HAP-1 (cell line): ENCODE measurements around the gene CEACAM8.
"Not testable (repeated sequence)": the region's sequence is repeated elsewhere in the genome, so short reads cannot be mapped to it uniquely, and the experiment has no call there.

ENCODE experiments used
- DNase-seq, 2 experiments: peaks; one replicate each; pipeline ENCODE4 v3.0.0-alpha.2; 2016 to 2020; ENCODE audit warnings: low spot score in 2 of 2
- H3K27me3 ChIP-seq: fragments of 250-450 bp; sonication (Bioruptor Pico); 2 replicates; pipeline ENCODE4 v1.5.1; 2020; ENCODE audit warnings: low read depth, mild to moderate bottlenecking, moderate library complexity
- H3K36me3 ChIP-seq: fragments of 250-450 bp; sonication (Bioruptor Pico); replicated peaks from 2 replicates; pipeline ENCODE4 v1.5.1; 2020; ENCODE audit warnings: mild to moderate bottlenecking
- H3K4me1 ChIP-seq: fragments of 250-450 bp; sonication (Bioruptor Pico); 2 replicates; pipeline ENCODE4 v1.5.1; 2020; ENCODE audit warnings: mild to moderate bottlenecking
- H3K4me3 ChIP-seq: fragments of 250-450 bp; sonication (Bioruptor Pico); 2 replicates; pipeline ENCODE4 v1.5.1; 2020; ENCODE audit warnings: mild to moderate bottlenecking, moderate library complexity
- H3K9me3 ChIP-seq: fragments of 250-450 bp; sonication (Bioruptor Pico); 2 replicates; pipeline ENCODE4 v1.5.1; 2020; ENCODE audit warnings: mild to moderate bottlenecking, moderate library complexity
- in situ Hi-C: fragments of 300-500 bp; cut with MboI; formaldehyde crosslinking; loops from 3 replicates; pipeline ENCODE4 v1.14.3; 2020; ENCODE audit warnings: low sequenced_read_pairs, inconsistent platforms, mixed read lengths

CEACAM8 gene

GRCh38 chr19:42594617-42595489 is at the start of gene CEACAM8:
Gene CEACAM8 (minus strand): TSS chr19:42594924. CDS start chr19:42594828, 96 bp downstream.
- in situ Hi-C loops = no loop called here
- Histone ChIP-seq H3K27me3 (no peaks in the 10 kb centered on the region; the same call in 1 of the 2 replicates), H3K36me3 (no peaks in the 10 kb centered on the region)

GRCh38 chr19:42639324-42640092 is 44.8 kb upstream of the CEACAM8 start:
- DNase-seq = not testable (repeated sequence)

More at GRCh38 chr19:42594617-42595489, at the start of gene CEACAM8:
- DNase-seq = no peak
- H3K4me3 ChIP-seq = no peak within 1 kb of the TSS
- no peaks in the 10 kb centered on the region for H3K4me1 ChIP-seq
- H3K9me3 ChIP-seq = no peaks in the 10 kb centered on the region

GRCh38 chr19:42635233-42635539 is 40.5 kb upstream of the CEACAM8 start:
- H3K36me3 ChIP-seq = no peaks in the 10 kb centered on the region
- in situ Hi-C loops = no loop called here
- DNase-seq = no peak
- H3K27me3 ChIP-seq = peaks cover 7% of the 10 kb centered on the region; the same call in 1 of the 2 replicates
- no peak overlapping the region for H3K4me3 ChIP-seq
- H3K4me1 ChIP-seq = no peaks in the 10 kb centered on the region
- H3K9me3 ChIP-seq = no peaks in the 10 kb centered on the region

More at GRCh38 chr19:42639324-42640092, 44.8 kb upstream of the CEACAM8 start:
- in situ Hi-C loops, H3K4me3 ChIP-seq, H3K9me3 ChIP-seq, H3K36me3 ChIP-seq, H3K4me1 ChIP-seq, H3K27me3 ChIP-seq: not testable (repeated sequence)

DNA sequence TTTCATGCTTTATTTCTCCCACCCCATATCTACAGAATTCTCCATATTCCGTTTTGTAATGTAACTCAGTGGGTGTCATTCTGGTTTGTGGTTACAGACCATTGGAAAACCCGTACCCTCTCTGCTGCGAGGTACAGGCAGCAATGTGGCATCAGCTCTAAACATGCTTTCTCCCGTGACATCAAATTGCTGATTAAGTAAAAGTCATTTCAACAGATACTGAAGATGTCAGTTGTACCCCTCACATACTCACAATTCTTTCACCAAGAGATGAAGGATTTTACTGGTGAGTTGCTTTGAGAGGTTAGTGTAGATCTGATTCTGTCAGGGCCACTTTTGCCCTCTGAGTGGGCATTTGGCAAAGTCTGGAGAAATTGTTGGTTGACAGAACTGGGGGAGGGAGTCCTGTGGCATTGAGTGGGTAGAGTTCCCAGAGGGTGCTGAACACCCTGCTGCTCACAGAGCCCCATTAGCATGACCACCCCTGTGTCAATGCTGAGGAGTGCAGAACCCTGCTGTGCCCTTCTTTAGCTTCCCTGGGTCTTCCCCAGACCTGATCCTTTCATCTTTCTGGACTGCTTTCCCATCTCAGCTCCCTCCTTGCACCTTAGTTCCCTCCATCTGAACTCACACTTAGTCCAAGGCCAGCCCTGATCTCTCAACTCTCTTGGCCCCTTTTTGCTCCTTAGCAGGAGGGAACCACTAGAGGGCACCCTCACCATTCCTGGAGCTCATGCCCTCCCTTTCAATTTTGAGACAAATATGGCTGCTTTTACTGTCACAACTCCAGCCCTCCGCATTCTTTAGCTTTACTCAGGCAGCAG is 39.9 kb upstream of the CEACAM8 start:
- in situ Hi-C loops = no loop called here
- Histone ChIP-seq H3K4me1 (no peaks in the 10 kb centered on the region), H3K4me3 (no peak overlapping the region), H3K9me3 (no peaks in the 10 kb centered on the region), H3K36me3 (no peaks in the 10 kb centered on the region), H3K27me3 (peaks cover 7% of the 10 kb centered on the region; the same call in 1 of the 2 replicates)
- DNase-seq = peak; percentile 17 to 70

DNA sequence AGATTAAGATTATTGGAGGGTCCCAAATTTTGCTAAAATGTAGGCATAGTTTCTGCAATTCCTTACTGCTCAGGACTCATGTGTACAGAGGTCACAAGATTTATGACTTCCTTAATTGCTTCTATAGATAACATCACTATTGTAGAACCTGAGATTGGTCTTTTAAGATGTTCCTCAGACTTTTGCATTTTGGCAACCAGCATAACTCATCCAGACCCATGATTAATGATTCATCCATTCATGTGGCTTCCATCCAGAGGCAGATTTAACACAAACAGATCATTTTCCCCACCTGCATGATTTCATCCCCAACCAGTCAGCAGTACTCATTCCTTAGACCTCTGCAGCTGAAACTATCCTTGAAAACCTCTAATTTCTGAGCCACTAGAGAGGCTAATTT is 34.5 kb upstream of the CEACAM8 start:
- Histone ChIP-seq H3K36me3 (no peaks in the 10 kb centered on the region), H3K4me3 (no peak overlapping the region), H3K4me1 (no peaks in the 10 kb centered on the region), H3K9me3 (no peaks in the 10 kb centered on the region), H3K27me3 (peaks cover 7% of the 10 kb centered on the region; the same call in 1 of the 2 replicates)
- in situ Hi-C loops = no loop called here
- no peak for DNase-seq

- Histone ChIP-seq H3K9me3 (no peaks in the 10 kb centered on the region), H3K27me3 (peaks cover 7% of the 10 kb centered on the region; the same call in 1 of the 2 replicates), H3K4me3 (no peak overlapping the region), H3K4me1 (no peaks in the 10 kb centered on the region), H3K36me3 (no peaks in the 10 kb centered on the region)
- no peak for DNase-seq
- in situ Hi-C loops = no loop called here
Measured at GRCh38 chr19:42628411-42629140, 33.9 kb upstream of the CEACAM8 start.

DNA sequence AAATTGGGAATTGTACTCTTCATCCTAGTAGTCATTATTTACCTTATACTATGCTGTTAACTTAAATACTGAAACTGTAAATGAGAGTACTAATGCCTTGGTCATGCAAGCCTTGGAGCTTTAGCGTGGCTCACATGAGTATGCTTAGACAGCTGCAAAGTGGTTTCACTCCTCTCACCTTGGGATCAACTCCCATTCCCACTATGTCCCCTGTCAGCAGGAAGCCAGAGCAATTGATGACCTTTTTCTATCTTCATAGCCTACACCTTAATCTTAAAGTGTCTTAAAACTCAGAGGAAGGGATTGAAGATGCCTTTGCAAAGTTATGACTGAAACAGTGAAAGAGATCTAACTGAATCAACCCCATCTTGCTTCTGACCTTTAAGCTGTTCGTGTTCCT is 33.2 kb upstream of the CEACAM8 start:
- Histone ChIP-seq H3K4me3 (no peak overlapping the region), H3K4me1 (no peaks in the 10 kb centered on the region), H3K36me3 (no peaks in the 10 kb centered on the region), H3K9me3 (no peaks in the 10 kb centered on the region), H3K27me3 (peaks cover 7% of the 10 kb centered on the region; the same call in 1 of the 2 replicates)
- DNase-seq = no peak
- in situ Hi-C loops = no loop called here

DNA sequence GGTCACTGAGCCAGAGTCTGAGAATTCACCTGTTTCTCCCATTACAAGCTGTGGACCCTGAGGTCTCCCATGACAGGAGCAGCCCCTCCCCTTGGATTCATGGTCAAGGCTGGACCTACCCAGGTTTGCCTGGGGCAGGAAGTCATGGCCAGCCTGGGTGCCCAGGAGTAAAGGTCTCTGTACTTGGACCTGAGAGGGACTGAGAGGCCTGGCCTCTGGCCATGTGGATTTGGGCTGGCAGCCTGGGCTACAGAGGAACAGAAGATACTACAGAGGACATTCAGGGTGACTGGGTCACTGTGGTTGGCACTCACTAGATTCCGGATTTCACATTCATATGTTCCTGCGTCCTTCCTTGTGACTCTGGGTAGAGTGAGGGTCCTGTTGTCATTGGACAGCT is 31.5 kb upstream of the CEACAM8 start:
- H3K36me3 ChIP-seq = no peaks in the 10 kb centered on the region
- in situ Hi-C loops = no loop called here
- no peaks in the 10 kb centered on the region for H3K9me3 ChIP-seq
- H3K4me1 ChIP-seq = no peaks in the 10 kb centered on the region
- DNase-seq = no peak
- H3K4me3 ChIP-seq = no peak overlapping the region
- H3K27me3 ChIP-seq = no peaks in the 10 kb centered on the region

DNA sequence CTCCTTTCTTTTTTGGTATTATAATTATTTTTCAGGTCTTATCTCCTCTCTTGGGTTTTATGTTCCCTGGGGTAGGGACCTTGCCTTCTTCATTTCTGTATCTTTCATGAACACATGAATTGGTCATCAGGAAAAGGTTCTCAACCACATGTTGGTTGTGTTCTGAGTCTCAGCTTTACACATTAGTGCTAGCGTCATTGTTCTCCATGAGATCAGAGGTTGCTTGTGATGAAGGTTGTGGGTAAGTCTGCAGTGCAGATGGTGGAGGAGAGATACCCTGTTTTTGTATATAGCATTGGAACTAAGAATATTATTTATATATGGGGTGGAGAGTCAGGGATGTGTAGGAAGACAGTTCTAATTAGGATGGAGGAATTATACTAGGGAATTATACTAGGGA is 24.5 kb upstream of the CEACAM8 start:
- H3K4me3 ChIP-seq = no peak overlapping the region
- no peak for DNase-seq
- no peaks in the 10 kb centered on the region for H3K4me1 ChIP-seq
- no peaks in the 10 kb centered on the region for H3K9me3 ChIP-seq
- peaks cover 11% of the 10 kb centered on the region for H3K27me3 ChIP-seq
- in situ Hi-C loops = no loop called here
- no peaks in the 10 kb centered on the region for H3K36me3 ChIP-seq

DNA sequence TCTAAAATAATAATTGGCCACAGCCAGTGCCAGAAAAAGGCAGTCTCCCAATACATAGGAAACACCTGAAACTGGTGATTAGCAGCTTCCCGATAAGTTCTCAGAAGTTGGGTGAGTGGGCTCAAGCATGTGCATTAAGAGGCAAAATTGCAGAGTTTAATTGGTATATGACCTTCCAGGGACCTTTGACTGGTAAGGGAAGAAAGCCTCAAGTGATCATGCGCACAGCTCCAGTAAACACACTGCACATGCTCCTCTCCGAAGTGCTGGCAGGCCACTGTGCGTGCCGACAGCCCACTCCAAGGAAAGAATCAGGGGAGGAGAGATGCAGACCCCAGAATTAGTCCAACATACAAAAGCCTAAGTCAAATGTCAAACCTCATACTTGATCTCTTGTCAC is 18.9 kb upstream of the CEACAM8 start:
- no peaks in the 10 kb centered on the region for H3K4me1 ChIP-seq
- no peaks in the 10 kb centered on the region; the same call in 1 of the 2 replicates for H3K9me3 ChIP-seq
- in situ Hi-C loops = no loop called here
- no peaks in the 10 kb centered on the region for H3K36me3 ChIP-seq
- no peak for DNase-seq
- peaks cover 11% of the 10 kb centered on the region for H3K27me3 ChIP-seq
- H3K4me3 ChIP-seq = no peak overlapping the region

DNA sequence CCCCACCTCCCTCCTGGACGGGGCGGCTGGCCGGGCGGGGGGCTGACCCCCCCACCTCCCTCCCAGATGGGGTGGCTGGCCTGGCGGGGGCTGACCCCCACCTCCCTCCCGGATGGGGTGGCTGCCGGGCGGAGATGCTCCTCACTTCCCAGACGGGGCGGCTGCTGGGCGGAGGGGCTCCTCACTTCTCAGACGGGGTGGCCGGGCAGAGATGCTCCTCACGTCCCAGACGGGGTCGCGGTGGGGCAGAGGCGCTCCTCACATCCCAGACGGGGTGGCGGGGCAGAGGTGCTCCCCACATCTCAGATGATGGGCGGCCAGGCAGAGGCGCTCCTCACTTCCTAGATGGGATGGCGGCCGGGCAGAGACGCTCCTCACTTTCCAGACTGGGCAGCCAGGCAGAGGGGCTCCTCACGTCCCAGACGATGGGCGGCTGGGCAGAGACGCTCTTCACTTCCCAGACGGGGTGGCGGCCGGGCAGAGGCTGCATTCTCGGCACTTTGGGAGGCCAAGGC is 15.7 kb upstream of the CEACAM8 start:
- H3K4me3 ChIP-seq, H3K9me3 ChIP-seq, DNase-seq, H3K4me1 ChIP-seq, H3K27me3 ChIP-seq, in situ Hi-C loops, H3K36me3 ChIP-seq: not testable (repeated sequence)

DNA sequence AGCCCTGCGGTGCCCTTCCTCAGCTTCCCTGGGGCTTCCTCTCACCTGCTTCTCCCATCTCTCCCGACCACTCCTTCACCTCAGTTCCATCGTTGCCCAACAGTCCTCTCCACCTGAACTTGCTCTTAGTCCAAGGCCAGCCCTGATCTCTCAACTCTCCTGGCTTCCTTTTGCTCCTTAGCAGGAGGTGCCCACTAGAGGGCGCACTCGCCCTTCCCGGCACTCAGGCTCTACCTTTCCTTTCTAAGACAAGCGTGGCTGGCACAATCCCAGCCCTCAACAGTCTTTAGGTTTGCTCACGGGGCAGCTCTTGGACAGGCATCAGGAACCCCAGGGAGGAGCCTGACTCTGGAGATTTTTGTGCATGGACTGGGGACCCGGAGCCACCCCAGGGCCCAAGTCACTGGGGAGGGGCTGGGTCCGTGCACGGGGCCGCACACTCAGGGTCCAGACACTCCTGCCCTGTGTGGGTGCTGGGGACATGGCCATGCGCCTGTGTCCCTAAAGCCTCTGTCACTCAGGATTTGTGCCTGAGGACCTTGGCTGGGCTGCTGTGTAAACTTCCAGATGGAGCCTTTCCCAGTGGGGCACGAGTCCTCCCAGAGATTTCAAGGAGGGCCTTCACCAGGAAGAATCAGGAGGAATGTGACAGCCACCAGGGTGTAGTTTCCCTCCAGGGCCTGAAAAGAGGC is 12.1 kb upstream of the CEACAM8 start:
- no peaks in the 10 kb centered on the region for H3K27me3 ChIP-seq
- H3K4me3 ChIP-seq = no peak overlapping the region
- no peaks in the 10 kb centered on the region; the same call in 1 of the 2 replicates for H3K9me3 ChIP-seq
- peak; percentile 30 to 81 for DNase-seq
- H3K4me1 ChIP-seq = no peaks in the 10 kb centered on the region
- in situ Hi-C loops = no loop called here
- H3K36me3 ChIP-seq = no peaks in the 10 kb centered on the region
